HG02759 (cell line): ENCODE measurements around the gene TNFRSF1B.
"Not testable (repeated sequence)": the region's sequence is repeated elsewhere in the genome, so short reads cannot be mapped to it uniquely, and the experiment has no call there.

Source experiments
- ATAC-seq: cut with Tn5 transposase; IDR thresholded peaks from one replicate; pipeline ENCODE4 v1.9.1; 2021; ENCODE audit warnings: mild to moderate bottlenecking, moderate library complexity; ENCODE audit not compliant: unreplicated experiment

TNFRSF1B gene

DNA sequence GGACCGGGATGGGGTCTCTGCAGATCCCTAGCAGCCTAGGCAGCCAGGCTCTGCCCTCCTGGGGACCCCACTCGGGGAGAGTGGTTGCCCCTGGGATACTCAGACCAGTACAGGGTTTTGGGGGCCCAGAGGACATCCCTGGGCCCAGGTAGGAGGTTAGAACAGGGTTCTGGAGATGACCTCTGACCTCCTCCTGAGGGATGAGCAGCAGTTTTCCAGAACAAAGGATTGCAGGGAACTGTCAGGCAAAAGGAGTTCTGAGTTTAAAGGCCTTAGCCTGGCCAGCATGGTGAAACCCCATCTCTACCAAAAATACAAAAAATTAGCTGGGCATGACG is 42.7 kb downstream of the TNFRSF1B start:
- no peak for ATAC-seq

DNA sequence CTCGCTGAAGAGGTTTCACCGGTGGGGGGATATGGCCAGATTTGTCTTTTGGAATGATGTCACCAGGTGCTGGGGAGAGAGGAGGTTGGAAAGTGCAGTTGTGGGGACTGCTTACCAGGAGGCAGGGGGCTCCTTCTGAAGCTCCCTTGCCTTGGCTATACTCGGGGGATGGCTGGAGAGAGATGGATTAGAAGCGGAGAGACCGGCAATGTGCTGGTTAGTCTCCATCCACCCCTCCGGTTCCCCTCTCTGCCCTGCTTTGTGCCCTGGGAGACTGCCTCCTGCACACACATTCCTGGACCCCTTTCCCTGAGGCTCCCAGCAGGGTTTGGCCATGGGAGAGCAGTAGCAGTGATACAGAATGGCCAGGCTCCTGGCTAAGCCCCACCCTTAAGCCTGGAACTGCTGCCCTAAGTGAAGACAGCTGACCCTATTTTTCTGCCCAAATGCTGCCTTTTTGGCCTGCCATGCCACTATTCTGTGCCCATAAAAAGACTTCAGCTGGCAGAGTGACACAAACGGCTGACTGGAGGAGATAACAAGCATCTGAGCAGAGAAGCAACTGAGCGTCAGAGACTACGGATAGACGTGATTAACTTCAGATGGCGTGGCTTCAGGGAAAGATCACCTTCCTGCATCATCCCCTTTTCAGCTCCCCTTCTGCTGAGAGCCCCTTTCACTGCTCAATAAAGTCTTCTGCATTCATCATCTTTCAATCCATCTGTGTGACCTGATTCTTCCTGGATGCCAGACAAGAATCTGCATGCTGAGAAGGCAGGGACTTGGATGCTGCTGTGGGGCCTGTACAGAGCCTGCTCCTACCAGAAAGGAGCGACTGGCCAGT is 48.5 kb downstream of the TNFRSF1B start:
- no peak for ATAC-seq

DNA sequence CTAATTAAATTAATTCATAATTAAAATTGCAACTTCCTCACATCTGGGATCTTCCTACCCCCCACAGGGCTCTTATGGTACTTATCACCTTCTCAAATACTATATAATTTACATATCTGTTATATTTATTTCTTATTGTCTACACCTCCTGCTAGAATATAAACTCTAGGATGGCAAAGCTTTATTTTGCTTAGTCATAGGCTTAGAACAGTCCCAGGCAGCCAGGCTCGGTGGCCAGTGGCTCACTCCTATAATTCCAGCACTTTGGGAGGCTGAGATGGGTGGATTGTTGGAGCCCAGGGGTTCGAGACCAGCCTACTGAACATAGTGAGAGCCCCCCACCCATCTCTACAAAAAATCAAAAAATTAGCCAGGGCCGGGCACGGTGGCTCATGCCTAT is 53.0 kb downstream of the TNFRSF1B start:
- no peak for ATAC-seq

DNA sequence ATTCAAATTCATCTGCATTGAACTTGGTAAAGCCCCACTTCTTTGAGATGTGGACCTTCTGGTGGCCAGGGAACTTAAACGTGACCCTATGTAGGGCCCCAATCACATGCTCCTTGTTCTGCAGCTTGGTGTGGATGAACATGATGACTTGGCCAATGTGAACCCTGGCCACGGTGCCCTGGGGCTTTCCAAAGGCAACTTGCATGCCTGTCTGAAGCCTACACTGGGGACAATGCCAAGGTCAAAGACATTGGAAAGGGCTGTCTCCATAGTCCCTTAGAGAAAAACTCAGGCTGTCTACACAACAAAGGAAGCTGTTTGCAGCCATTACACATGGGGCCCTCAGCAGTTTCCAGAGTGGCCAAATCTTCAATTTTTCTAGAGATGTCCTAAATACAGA is 54.1 kb downstream of the TNFRSF1B start:
- ATAC-seq, result no peak

DNA sequence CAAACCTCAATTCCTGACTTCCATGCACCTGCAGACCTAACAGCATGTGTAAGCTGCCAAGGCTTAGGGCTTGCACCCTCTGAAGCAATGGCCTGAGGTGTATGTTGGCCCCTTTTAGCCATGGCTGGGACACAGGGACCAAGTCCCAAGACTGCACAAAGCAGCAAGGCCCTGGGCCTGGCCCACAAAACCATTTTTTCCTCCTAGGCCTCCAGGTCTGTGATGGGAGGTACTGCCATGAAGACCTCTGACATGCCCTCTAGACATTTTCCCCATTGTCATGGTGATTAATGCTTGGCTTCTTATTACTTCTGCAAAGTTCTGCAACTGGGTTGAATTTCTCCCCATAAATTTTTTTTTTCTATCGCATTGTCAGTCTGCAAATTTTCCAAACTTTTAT is 55.9 kb downstream of the TNFRSF1B start:
- not testable (repeated sequence) for ATAC-seq

DNA sequence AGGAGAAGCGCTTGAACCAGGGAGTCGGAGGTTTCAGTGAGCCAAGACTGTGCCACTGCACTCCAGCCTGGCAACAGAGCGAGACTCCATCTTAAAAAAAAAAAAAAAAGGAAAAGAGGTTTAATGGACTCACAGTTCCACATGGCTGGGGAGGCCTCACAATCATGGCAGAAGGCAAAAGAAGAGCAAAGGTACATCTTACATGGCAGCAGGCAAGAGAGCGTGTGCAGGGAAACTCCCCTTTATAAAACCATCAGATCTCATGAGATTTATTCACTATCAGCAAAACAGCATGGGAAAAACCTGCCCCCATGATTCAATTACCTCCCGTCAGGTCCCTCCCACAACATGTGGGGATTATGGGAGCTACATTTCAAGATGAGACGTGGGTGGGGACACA is 57.3 kb downstream of the TNFRSF1B start:
- ATAC-seq, result not testable (repeated sequence)

DNA sequence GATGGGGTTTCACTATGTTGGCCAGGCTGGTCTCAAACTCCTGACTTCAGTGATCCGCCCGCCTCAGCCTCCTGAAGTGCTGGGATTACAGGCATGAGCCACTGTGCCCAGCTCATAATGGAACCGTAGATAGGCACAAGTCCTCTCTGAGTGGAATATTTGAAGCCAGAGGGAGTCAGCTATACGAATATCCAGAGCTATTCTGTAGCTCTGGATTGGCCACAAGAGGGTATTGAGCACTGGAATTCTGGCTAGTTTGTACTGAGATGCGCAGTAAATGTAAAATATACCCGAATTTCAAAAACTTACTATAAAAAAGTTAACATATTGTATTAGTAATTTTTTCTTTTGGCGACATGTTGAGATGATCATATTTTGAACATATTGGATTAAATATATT is 62.2 kb downstream of the TNFRSF1B start:
- ATAC-seq, result no peak

DNA sequence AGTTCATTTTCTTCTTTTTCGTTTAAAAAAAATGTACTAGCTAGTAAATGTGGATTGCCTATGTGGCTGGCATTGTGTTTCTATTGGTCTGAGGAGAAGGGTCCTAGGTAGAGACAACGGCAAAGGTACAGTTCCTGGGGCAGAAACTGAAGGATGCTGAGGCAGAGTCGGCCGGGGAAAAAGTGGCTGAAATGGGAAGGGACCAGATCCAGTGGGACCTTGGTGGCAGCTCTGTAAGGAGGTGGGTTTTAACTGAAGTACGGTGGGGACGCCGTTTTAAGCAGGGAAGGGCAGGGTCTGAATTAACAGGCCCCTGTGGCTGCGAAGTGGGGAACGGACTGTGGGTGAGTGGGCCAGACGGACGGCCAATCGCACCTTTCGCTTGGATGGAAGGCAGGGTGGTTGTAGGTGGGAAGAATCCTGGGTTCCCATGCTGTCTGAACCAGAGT is 62.6 kb downstream of the TNFRSF1B start:
- ATAC-seq, result peak; percentile 3

DNA sequence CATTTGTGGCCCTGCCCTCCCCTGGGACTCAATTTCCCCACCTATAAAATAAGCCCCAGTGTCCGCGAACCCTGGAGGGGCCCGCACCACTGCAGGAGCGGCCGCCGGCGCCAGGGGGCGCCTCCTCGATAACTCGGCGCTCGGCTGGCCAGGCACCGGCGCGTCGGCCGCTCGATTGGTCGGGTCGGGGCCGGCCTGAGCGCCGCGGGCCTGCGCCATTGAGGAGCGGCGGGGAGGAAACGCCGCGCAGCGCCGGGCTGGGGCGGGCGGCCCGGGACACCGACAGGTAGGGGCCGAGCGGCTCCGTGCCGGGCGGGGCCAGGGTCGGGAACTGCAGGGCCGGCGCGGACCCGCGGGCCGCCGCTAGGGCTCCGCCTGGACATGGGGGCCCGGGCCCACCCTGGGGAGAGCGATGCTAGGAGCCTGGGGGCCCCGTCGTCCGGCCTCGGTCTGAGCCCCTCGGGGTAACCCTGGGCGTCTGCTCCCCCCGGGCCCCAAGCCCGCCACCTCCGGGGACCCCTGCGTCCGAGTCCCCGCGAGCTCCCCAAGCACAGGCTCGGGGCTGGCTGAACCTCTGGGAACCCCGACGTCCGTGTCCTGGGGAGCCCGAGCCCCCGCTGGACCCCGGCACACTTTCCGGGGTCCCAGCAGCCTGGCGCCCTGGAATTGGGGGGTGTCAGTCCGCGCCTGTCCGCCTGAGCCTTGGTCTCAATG is 63.2 kb downstream of the TNFRSF1B start, which contains the start of gene VPS13D:
TSS of gene VPS13D (plus strand) at position 196 of the 714 bp plus-strand sequence. CDS start 4,237 bp downstream, outside the sequence.
- ATAC-seq, result peak; percentile 82

DNA sequence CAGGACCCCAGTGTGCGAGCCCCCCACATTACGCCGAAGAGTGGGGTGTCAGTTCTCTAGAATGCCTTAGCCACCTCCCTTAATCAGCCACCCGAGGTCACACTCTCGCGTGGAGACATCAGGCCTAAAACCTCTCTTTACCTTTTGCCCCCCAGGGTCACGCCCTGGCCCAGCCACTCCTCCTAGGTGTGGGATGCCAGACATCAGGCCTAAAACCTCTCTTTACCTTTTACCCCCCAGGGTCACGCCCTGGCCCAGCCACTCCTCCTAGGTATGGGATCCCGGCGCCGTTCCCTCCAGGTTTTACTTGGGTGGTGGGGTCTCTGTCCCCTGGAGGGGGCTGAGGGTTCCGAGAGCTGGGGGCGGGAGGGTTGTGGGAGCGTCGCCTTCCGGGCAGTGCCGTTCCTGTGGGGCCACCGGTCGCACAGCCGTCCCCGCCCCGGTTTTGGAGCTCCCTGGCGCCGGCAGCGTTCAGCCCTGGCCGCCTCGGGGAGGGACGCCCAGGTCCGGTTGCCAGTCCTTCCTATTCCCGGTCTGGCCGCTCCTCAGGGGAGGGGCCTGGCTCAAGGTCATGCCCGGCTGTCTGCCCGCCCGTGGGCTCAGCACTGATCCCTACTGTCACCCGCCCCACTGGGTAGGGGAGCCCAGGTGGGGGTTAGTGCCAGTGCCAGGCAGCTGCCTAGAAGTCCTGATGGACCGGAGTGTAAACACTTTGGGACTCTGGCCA is 63.9 kb downstream of the TNFRSF1B start:
- ATAC-seq, result peak; percentile 19

DNA sequence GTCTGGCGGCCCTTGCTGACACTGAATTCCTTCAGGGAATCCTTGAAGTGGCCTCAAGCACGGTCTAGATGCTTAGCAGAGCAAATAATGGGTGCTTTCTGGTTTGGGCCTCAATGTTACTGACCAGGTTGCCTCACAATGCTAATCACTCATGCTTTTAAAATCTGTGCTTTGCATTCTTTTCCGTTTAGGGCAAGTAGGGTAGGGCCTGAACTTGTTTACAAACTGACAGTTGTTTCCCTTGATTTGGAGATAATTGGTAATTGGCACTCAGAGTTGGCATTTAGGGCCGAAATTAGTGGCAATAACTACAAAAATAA is 64.4 kb downstream of the TNFRSF1B start:
- ATAC-seq, result no peak

DNA sequence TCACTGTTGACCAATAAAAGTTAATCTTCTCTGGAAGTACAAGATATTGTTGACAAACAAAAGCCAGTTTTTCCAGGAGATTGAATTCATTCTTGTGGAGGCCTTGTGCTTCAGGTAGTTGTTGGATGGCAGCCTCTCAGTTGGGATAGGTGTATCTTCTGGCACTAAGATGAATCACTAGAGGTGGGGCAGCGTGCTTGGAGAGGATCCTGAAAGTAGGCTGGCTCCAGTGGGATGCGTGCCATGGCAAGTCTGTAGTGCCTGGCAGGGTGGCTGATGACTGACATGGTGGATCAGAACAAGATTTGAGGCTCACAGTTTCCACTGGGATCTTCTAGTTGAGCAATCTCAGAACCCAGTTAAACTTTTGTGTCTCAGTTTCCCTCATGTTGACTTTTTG is 65.4 kb downstream of the TNFRSF1B start:
- no peak for ATAC-seq

DNA sequence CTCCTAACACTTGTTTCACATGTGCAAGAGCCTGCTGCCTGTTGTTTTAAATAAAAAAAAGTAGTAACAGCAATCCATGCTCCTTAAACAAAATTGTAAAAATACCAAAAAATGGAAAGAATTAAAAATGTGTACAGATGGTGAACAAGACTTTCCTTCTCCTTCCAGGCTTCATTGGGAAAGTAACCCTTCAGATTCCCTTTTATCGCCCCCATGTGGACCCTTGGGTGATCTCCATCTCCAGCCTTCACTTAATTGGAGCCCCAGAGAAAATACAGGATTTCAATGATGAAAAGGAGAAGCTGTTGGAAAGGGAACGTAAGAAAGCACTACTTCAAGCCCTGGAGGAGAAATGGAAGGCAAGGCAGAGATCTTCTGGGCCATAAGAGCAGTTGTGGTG is 77.3 kb downstream of the TNFRSF1B start:
- no peak for ATAC-seq

DNA sequence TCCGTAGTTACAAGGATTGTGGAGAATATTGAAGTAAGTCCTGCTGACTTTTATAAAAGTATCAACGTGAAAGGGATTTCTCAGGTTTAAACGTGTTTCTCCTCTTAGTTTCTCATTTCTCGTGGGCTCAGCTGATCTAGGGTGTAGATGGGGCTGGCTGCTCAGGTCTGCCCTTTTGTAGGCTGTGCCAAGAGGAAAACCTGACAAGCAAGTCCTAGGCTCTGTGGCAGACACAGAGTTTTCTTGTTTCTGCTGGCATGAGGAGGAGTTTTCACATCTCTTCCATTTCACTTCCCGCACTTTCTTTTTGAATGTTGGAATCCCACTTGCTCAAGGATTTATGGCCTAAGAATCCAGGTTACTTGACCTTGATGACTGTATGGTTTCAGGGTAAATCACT is 77.8 kb downstream of the TNFRSF1B start:
- ATAC-seq, result no peak

DNA sequence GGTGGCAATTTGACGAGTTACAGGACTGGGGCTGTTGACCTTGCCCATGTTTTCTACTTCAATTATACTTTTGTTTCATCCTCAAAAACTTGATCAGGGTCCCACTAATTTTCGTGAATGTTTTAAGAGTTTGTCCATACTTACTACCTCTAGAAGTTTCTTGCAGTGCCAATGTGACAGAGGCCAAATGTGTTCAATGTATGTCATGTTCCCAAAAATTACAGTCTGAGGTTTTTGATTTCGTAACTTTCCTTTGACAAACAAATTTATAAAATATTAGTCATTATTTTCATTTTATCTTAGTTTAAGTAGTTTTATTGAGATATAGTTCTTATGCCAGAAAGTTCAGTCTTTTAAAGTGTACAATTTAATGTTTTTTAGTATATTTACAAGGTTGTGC is 78.3 kb downstream of the TNFRSF1B start:
- ATAC-seq, result no peak

DNA sequence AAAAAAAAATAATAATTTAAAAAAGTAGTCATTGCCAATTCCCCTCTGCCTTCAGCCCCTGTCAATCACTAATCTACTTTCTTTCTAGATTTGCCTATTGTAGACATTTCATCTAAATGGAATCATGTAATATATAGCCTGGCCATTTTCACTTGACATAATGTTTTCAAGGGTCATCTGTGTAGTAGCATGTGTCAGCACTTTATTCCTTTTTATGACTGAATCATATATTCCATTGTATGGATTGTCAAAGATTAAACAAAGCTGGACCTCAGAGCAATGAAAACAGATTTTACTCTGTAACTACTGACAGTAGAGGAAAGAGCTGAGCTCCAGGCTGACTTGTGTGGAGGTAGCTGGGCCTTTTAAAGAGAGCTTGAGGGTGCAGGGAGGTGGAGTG is 78.9 kb downstream of the TNFRSF1B start:
- no peak for ATAC-seq

DNA sequence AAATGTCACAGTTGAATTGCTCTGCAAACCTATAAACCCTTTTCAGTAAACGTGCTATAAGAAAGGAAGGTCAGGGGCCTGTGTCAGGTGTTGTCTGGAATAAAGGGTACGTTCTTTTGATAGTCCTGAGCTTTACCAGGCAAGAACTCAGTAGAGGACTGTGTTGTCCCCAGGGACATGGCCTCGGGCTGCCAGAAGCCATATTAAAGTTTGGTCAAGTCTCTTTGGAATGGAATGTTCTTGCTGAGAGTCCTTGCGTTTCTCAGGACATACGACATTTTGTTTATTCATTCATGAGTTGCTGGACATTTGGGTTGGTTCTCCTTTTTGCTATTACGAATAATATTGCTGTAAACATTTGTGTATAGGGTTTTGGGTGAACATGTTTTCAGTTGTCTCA is 79.8 kb downstream of the TNFRSF1B start:
- no peak for ATAC-seq

DNA sequence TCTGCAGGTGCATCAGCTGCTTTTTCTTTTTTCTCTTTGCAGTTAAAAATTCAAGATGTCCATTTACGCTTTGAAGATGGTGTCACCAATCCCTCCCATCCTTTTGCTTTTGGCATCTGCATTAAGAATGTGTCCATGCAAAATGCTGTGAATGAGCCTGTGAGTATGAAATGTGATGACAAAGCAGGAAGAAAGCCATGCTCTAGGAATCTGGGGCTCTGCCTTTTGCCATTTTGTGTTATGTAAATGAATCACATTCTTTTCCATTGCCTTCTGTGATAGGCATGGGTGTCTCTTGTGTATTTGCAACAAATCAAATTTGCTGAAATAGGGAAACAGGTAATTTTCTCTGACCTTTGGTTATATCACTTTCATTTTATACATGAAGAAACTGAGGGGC is 82.4 kb downstream of the TNFRSF1B start:
- no peak for ATAC-seq

DNA sequence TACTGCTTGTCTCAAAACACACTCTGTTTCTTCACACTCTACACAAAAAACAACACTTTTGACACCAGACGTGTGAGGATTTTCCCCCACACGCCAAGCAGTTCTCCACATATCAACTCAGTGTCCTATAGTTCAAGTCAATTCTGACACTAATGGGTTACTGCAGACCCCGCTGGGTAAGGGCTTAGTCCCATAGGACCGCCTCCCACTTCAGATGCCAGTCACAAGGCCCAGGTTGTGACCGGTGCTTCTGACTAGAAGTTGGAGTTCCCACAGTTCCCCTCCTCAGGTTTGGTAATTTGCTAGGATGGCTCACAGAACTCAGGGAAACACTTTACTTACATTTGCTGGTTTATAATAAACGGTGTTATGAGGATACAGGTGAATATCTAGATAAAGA is 83.0 kb downstream of the TNFRSF1B start:
- no peak for ATAC-seq

DNA sequence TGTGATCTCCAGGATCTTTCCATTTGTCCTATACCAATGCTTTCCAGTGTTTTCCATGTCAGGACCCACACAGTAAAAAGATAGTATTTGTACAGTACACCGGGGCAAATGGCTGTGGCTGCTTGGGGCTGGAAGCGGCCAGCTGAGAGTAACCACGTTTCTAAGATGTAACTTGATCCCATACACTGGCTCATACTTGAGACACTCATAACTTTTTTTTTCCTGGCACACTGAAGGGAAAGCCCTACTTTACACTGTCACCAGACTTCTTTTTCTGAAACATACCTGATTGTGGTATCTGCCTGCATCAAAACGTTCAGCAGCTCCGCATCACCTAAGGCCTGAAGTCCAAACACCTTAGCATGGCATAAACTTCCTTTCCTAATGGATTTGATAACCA is 84.7 kb downstream of the TNFRSF1B start:
- ATAC-seq, result no peak

DNA sequence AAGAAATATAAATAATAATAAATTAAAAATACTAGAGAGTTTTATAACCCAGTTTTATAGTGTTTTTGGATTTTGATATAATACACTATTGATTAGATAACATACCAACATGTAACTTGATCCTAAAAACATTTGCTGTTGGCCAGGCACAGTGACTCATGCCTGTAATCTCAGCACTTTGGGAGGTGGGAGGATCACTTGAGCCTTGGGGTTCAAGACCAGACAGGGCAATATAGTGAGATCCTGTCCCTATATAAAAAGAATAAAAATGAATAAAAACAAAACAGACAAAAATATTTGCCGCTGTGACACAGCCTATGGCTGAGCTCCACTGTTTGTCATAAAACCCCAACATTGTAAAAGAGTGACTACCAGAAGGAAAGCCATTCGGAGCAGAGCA is 89.1 kb downstream of the TNFRSF1B start:
- ATAC-seq, result no peak

DNA sequence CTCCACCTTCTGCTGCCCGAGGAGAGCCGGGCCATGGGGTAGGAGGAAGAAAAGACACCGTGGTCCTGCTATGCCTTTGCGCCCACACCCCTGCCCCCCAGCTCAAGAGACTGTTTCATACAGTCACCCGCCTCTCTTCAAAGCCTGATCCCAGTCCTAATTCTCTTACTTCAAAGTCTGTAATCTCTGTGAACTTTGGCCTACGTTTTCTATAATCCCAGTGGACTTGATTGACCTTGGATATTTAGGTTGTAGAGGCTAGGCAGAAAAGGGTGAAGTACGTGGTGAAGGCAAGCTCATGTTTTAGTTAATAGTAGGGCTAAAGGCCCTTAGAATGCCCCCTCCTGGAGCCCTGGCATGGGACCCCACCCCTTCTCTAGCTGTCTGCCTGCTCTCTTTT is 91.5 kb downstream of the TNFRSF1B start:
- ATAC-seq, result no peak
